ENCODE measurements around the gene TMTC2. TPM values are rescaled to one million over a fixed set of nuclear protein-coding genes. Genes with fewer than 3 reads are reported as not detected.

Gene TMTC2
- total and polyA plus RNA-seq, 12 donors, result 1.6 to 4.4 (median 2.7) TPM

GRCh38 chr12:82746668-82747067, 60.0 kb downstream of the TMTC2 start:
- Histone ChIP-seq H3K4me3 (no peak overlapping the region), H3K9me3 (replicated peaks in 1 of 3) (no peaks in the 10 kb centered on the region), H3K27me3 (no peaks in the 10 kb centered on the region), H3K27ac (no peak overlapping the region), H3K36me3 (replicated peaks in 1 of 2) (no peaks in the 10 kb centered on the region), H3K4me1 (replicated peaks in 1 of 2) (no peaks in the 10 kb centered on the region)
- intact Hi-C loops (cut with DNase I), result no loop called here
- DNase-seq, result peak in 1 of 7 donors; percentile 4
- WGBS, 4 donors, result 54 to 71% (median 65%) methylated on average over 2 of the region's 2 CpGs
- TF ChIP-seq POLR2A (IDR thresholded peaks at IDR 0.05) (no peak), CTCF (IDR thresholded peaks at IDR 0.05) (no peak)

- TF ChIP-seq CTCF (IDR thresholded peaks at IDR 0.05), result no peak
- no peak for TF ChIP-seq POLR2A (IDR thresholded peaks at IDR 0.05)
- H3K36me3 ChIP-seq (replicated peaks in 1 of 2), result no peaks in the 10 kb centered on the region
- intact Hi-C loops (cut with DNase I), result no loop called here
- no peak overlapping the region for H3K27ac ChIP-seq
- no peak overlapping the region for H3K4me3 ChIP-seq
- WGBS, 4 donors, result 78 to 82% (median 80%) methylated on average over 4 of the region's 4 CpGs
- no peak for DNase-seq
- no peaks in the 10 kb centered on the region for H3K27me3 ChIP-seq
- no peaks in the 10 kb centered on the region for H3K4me1 ChIP-seq (replicated peaks in 1 of 2)
- H3K9me3 ChIP-seq (replicated peaks in 1 of 3), result no peaks in the 10 kb centered on the region
Observed at GRCh38 chr12:82749015-82749414, 62.3 kb downstream of the TMTC2 start.

- TF ChIP-seq CTCF (IDR thresholded peaks at IDR 0.05) (no peak), POLR2A (IDR thresholded peaks at IDR 0.05) (no peak)
- intact Hi-C loops (cut with DNase I), result no loop called here
- Histone ChIP-seq H3K4me3 (no peak overlapping the region), H3K4me1 (replicated peaks in 1 of 2) (no peaks in the 10 kb centered on the region), H3K27ac (no peak overlapping the region), H3K27me3 (no peaks in the 10 kb centered on the region), H3K9me3 (replicated peaks in 1 of 3) (no peaks in the 10 kb centered on the region), H3K36me3 (replicated peaks in 1 of 2) (no peaks in the 10 kb centered on the region)
- no peak for DNase-seq
Observed at GRCh38 chr12:82754856-82755255, 68.2 kb downstream of the TMTC2 start.

GRCh38 chr12:82756303-82756702, 69.6 kb downstream of the TMTC2 start:
- no peaks in the 10 kb centered on the region for H3K9me3 ChIP-seq (replicated peaks in 1 of 3)
- TF ChIP-seq POLR2A (IDR thresholded peaks at IDR 0.05) (no peak), CTCF (IDR thresholded peaks at IDR 0.05) (no peak)
- WGBS, 4 donors, result 72 to 92% (median 84%) methylated on average over 2 of the region's 2 CpGs
- H3K27ac ChIP-seq, result no peak overlapping the region
- H3K4me3 ChIP-seq, result no peak overlapping the region
- no peaks in the 10 kb centered on the region for H3K4me1 ChIP-seq (replicated peaks in 1 of 2)
- intact Hi-C loops (cut with DNase I), result no loop called here
- no peaks in the 10 kb centered on the region for H3K36me3 ChIP-seq (replicated peaks in 1 of 2)
- no peak for DNase-seq
- H3K27me3 ChIP-seq, result no peaks in the 10 kb centered on the region

All from adrenal gland (tissue), 12 donors.